Esophagus mucosa (tissue), 1 donor: ENCODE data around the gene SPSB1. TPM values are rescaled to one million over a fixed set of nuclear protein-coding genes. Genes with fewer than 3 reads are reported as not detected.
A peak's percentile ranks its signal among the peaks of the same experiment; 100 is the strongest.

ENCODE experiments used
- ATAC-seq: fragments of 200-7000 bp; cut with Tn5 transposase; one replicate; pipeline ENCODE4 v1.9.1; 2020
- total RNA-seq: library from RNA; stranded (reverse); gene quantifications from one replicate; pipeline ENCODE4 v1.2.4, GENCODE V29; 2023
- donor health status: DM: yes; HTN: yes; CAD: no.

Gene SPSB1
- total RNA-seq, 1 donor from 2014 or later = 15.5 TPM

DNA sequence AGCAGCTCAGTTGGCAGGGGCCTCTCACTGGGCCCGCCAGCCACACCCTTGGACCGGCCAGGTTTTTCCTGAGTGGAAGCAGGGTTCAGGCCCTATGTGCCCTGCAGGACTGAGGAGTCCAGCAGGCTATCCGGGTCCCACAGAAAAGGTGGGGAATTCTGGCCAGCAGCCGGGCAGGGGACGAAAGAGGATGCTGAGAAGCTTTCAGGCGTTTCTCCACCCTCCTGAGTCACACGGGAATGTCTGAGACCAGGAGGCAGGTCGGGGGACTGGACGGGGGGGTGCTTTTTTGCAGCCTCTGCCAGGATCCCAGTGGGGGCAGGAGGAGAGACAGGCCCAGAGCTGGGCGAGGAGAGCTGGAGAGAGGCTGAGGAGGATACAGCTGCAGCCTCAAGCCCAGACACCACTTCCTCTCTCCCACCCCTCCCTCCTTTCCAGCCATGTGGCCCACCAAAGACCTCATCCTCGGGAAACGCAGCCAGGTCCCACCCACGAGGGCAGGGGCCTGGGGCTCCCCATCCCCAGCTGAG, 105.4 kb downstream of the SPSB1 start:
- peak; percentile 42 for ATAC-seq

DNA sequence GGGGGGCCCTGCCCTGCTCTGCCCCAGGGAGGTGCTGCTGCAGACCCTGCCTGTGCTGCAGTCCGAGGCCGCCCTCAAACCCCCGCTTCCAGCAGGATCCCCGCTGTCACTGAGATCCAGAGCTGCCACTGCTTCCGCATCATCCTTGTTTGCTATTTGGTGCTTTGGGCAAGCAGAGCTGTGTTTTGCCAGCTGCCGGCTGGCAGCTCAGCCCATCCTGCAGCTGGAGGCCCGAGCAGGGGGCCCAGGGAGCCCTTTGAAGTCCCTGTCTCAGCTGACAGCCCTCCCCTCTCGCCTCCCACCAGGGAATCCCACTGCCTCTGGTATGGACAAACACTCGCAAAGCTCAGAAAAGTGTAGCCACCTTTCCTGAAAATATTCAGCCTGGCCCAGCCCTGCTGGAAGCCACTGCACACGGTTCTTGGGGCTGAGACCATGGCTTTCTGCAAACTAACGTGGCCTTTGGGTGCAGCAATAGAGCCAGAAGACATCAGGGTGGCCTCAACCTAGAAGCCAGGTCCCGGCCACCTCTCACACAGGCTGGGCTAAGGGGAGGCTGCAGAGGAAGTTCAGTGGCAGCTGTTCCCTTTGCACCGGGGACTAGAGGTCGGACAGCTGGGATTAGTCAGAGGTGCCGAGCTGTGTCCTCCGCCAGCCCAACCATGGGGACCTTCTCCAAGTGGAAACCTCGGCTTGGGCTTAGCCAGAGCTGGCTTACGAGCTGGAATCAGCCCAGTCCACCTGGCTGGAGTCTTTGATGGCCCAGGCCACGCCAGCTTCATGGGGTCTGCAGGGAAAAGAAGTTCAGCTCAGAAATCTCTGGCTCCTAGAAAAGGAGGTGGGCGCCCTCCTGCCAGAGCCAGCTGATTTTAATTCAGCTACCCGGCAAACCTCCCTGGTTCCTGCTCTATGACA, 107.1 kb downstream of the SPSB1 start:
- ATAC-seq = peak; percentile 13

DNA sequence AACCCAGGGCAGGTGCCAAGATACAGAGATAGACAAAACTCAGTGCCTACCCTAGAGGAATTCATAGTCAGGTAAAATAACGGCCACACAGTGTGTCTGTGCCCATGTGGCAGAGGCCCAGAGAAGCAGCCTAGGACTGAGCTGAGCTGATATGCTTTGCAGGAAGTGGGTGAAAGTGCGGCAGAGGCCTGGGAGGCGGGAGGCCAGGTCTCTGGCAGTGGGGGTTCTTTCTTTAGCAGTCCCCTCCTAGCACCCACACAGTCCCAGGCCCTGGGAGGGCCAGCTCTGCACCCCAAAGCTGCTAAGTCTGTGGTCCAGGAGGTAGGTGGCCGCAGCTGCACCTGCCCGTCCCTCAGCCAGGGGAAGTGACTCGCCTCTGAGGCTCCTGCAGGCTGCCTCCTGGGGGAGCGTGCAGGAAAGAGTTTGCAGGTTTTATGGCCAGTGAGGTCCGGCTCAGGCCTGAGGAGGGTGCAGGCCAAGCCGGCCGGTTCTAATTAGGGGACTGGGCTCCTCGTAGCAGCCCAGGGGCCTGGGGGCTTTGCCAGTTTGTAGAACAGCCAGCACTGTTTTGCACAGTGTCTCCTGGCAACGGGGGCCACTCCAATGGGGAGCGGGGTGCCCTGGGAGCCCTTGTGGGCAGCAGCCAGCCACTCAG, 107.9 kb downstream of the SPSB1 start:
- ATAC-seq = peak; percentile 13

DNA sequence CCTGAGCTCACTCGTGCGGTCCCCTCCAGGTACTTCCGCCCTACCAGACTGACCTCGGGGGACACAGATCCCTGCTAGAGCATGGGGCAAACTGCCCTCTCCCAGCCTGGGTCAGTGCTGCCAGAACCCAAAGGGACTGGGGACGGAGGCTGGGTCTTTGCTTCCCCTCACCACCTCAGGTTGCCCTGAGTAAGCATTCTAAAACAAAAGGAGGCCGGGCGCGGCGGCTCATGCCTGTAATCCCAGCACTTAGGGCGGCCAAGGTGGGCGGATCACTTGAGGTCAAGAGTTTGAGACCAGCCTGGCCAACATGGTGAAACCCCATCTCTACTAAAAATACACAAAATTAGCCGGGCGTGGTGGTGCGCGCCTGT, 108.4 kb downstream of the SPSB1 start:
- no peak for ATAC-seq

GRCh38 chr1:9402256-9402616, 109.5 kb downstream of the SPSB1 start:
- ATAC-seq = no peak

DNA sequence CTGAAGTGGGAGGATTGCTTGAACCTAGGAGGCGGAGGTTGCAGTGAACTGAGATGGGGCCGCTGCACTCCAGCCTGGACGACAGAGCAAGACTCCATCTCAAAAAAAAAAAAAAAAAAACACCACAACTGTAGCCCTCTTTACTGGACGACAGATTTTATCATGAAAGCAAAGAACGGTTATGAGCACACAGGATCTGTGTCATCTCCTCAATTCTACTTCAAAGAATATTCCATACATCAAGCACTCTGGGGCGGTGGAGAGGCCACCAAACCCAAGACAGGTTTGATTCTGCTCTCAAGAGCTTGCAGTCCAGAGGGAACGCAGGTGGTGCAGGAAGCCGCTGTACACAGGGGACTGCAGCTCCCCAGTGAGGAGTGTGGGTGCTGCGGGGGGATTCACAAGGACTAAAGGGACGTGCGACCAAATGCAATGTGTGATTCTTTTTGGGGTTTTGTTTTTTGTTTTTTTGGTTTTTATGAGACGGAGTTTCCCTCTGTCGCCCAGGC, 110.1 kb downstream of the SPSB1 start:
- no peak for ATAC-seq

- peak; percentile 46 for ATAC-seq
These were observed 111.6 kb downstream of the SPSB1 start for GRCh38 chr1:9404117-9404914.

GRCh38 chr1:9406111-9406510, 113.4 kb downstream of the SPSB1 start:
- ATAC-seq = no peak

DNA sequence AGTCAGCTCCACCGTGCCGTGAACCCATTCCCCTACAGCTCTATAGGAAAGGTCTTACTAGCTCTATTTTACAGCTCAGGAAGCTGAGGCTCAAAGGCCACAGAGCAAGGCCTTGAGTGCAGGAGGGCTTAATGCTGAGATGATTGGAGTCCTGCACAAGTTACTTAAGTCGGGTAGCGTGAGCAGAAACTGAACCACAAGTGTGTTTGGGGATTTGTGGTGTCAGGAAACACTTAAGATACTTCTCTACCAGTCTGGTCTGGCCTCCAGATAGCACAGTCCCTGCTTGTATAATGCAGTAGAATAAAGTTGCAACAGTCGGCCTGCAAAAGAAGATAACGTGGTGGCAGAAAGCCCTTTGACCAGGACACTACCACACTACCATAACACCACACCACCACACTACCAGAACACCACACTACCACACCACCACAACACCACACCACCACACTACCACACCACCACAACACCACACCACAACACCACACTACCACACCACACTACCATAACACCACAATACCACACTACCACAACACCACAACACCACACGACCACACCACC, 118.1 kb downstream of the SPSB1 start:
- peak; percentile 45 for ATAC-seq

DNA sequence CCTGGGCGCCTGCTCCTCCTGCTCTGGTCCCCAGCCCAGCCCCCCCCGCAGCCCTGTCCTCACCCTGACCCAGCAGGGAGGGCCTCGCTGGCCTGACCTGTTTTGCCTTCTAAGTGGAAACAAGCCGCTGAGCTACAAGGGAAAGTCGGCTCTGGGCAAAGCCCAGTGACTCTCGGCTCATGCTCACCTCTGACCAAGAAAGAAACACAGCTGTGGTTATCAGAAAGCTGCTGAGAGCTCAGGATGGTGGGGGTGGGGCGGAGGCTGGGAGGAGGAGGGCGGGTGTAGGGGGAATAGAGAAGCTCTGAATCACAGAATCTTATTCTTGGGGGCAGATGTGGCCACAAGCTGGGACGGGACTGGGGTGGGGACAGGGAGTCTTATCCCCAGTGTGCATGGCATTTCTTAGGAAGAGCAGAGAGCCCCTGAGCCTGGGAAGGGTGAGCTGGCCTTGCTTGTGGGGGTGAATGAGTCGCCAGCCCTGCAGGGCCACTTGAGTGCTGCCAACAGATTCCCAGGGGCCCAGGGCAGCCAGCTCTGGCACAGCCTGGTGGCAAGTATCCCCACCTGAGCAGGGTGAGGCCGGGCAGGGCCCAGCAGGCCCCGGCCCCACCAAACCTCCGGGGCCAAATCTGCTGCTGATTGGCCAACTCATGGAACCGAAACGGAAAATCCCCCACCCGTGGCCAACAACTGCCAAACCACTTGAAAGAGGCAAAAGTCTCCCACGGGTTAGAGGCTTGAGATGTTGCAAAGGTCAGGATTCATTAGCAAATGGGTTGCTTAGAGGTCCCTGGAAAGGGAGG, 120.6 kb downstream of the SPSB1 start:
- ATAC-seq = peak; percentile 79

GRCh38 chr1:9413877-9414213, 121.2 kb downstream of the SPSB1 start:
- ATAC-seq = peak; percentile 8

DNA sequence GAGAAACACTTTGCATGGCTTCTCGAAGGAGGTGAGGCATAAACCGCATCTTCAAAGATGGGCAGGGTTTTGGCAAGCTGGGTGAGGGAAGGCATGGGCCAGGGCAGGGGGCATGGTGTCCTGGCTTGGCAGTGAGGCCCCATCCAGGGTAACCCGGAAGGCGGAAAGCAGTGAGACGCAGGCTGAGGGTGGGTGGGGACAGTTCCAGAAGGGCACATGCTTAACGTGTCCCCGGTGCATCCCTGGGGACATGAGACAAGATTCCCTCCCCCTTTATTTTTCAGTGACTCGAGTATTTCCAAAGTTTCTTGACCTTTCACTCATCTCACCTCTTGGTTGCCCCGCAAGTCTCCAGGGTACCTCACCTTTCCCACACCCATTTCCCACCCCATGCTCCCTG, 123.8 kb downstream of the SPSB1 start:
- ATAC-seq = no peak

- no peak for ATAC-seq
These were observed 124.3 kb downstream of the SPSB1 start for GRCh38 chr1:9416918-9417500.

DNA sequence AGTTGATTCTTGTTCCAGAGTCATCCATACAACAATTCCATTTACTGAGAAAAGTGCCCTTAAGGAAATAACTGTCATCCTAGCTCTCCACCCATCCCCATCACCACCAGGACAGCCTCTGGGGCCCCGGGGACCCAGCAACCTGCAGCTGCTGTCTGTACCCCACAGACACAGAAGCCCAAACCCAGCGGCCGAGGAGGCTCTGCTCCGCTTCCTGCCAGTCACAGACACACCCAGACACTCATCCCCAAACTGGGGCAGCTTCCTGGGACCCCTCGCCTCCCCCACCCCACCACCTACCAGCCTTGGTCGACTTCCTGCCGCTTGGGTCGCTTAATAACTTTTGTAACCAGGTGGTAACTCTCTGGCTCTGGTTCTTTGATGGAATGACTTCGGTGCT, 125.0 kb downstream of the SPSB1 start:
- no peak for ATAC-seq

- ATAC-seq = peak; percentile 53
These were observed 126.2 kb downstream of the SPSB1 start for GRCh38 chr1:9418851-9419250.

Other genes with a start within 250 kb of the SPSB1 start
- gene SLC2A5, start 223.3 kb upstream of the SPSB1 start, total RNA-seq = 5.9 TPM
- 45.3 TPM for gene GPR157, start 163.8 kb upstream of the SPSB1 start, total RNA-seq
- 20.4 TPM for gene H6PD, start 58.1 kb upstream of the SPSB1 start, total RNA-seq
- 3.6 TPM for gene SLC25A33, start 246.6 kb downstream of the SPSB1 start, total RNA-seq